K562 (cell line): ENCODE measurements around the gene CT55. TPM values are rescaled to one million over a fixed set of nuclear protein-coding genes. Genes with fewer than 3 reads are reported as not detected.

Experiments used
- ARID2 ChIP-seq: fragments of 450-650 bp; IDR thresholded peaks from 2 replicates; pipeline ENCODE4 v1.6.1; 2017; ENCODE audit warnings: antibody characterized with exemption, mild to moderate bottlenecking
- ARID3A ChIP-seq: IDR thresholded peaks from 2 replicates; pipeline ENCODE4 v1.6.1; 2012; ENCODE audit warnings: low read depth, low read length, improper control_type of control experiment, borderline replicate concordance
- CEBPB ChIP-seq: fragments of 450-650 bp; IDR thresholded peaks from 2 replicates; pipeline ENCODE4 v1.6.1; 2016; ENCODE audit warnings: missing genetic modification characterization, missing compliant biosample characterization
- CGGBP1 ChIP-seq: fragments of 250-450 bp; sonication (Bioruptor Pico); IDR thresholded peaks from 2 replicates; pipeline ENCODE4 v1.9.0; 2021; ENCODE audit warnings: mild to moderate bottlenecking
- CHAMP1 ChIP-seq: fragments of 450-650 bp; IDR thresholded peaks from 2 replicates; pipeline ENCODE4 v1.6.1; 2016; ENCODE audit warnings: mild to moderate bottlenecking
- DLX4 ChIP-seq: fragments of 250-450 bp; sonication (Bioruptor Pico); IDR thresholded peaks from 2 replicates; pipeline ENCODE4 v1.6.1; 2021; ENCODE audit warnings: mild to moderate bottlenecking
- GABPB1 ChIP-seq: sonication (generic); formaldehyde crosslinking; IDR thresholded peaks from 2 replicates; pipeline ENCODE4 v1.8.0; 2022; ENCODE audit warnings: mild to moderate bottlenecking, missing genetic modification reagents
- GATA2 ChIP-seq: sonication (generic); formaldehyde crosslinking; IDR thresholded peaks from 2 replicates; pipeline ENCODE4 v1.4.0; 2020; ENCODE audit warnings: mild to moderate bottlenecking, missing genetic modification reagents
- GATAD2A ChIP-seq: fragments of 450-650 bp; IDR thresholded peaks from 2 replicates; pipeline ENCODE4 v1.6.1; 2017
- HLTF ChIP-seq: fragments of 450-650 bp; IDR thresholded peaks from 2 replicates; pipeline ENCODE4 v1.6.1; 2016
- HMG20B ChIP-seq: fragments of 250-450 bp; sonication (Bioruptor Pico); IDR thresholded peaks from 2 replicates; pipeline ENCODE4 v1.5.0; 2021; ENCODE audit warnings: mild to moderate bottlenecking
- JUN ChIP-seq, 2 experiments: sonication (generic) in 1 of 2; formaldehyde crosslinking in 1 of 2; IDR thresholded peaks; 2 replicates each; pipeline versions ENCODE4 v1.6.1 to v1.8.0; 2012 to 2022; ENCODE audit warnings: borderline replicate concordance in 2 of 2, mild to moderate bottlenecking in 2 of 2, improper control_type of control experiment in 1 of 2, low read depth in 1 of 2, low read length in 1 of 2, missing genetic modification reagents in 1 of 2
- NFE2 ChIP-seq: IDR thresholded peaks from 2 replicates; pipeline ENCODE4 v1.6.1; 2014; ENCODE audit warnings: antibody characterized with exemption, low read depth
- NRF1 ChIP-seq, 2 experiments: fragments of 450-650 bp; IDR thresholded peaks in 1 of 2; conservative IDR thresholded peaks in 1 of 2; 2 replicates each; pipeline ENCODE4 v1.6.1; 2014; ENCODE audit warnings: mild to moderate bottlenecking in 2 of 2
- SAP30 ChIP-seq: fragments of 200-600 bp; sonication (generic); IDR thresholded peaks from 2 replicates; pipeline ENCODE4 v1.6.1; 2012; ENCODE audit warnings: borderline replicate concordance, low read depth, mild to moderate bottlenecking, moderate library complexity, low read length, control low read depth, inconsistent platforms; ENCODE audit not compliant: insufficient read depth, poor library complexity, severe bottlenecking
- STAT6 ChIP-seq: sonication (generic); formaldehyde crosslinking; IDR thresholded peaks from 2 replicates; pipeline ENCODE4 v1.8.1; 2023; ENCODE audit warnings: mild to moderate bottlenecking, missing genetic modification reagents
- TGIF2 ChIP-seq: sonication (generic); formaldehyde crosslinking; IDR thresholded peaks from 2 replicates; pipeline ENCODE4 v1.8.1; 2022; ENCODE audit warnings: mild to moderate bottlenecking, missing genetic modification reagents, moderate library complexity
- XRCC3 ChIP-seq: fragments of 450-650 bp; IDR thresholded peaks from 2 replicates; pipeline ENCODE4 v1.6.1; 2017; ENCODE audit warnings: mild to moderate bottlenecking, moderate library complexity
- ZNF133 ChIP-seq: fragments of 250-450 bp; sonication (Bioruptor Pico); IDR thresholded peaks from 2 replicates; pipeline ENCODE4 v1.4.0; 2020; ENCODE audit warnings: mild to moderate bottlenecking
- ZNF134 ChIP-seq: fragments of 250-450 bp; sonication (Bioruptor Pico); conservative IDR thresholded peaks from 2 replicates; pipeline ENCODE4 v1.4.0; 2020
- ZNF224 ChIP-seq: sonication (generic); formaldehyde crosslinking; IDR thresholded peaks from 2 replicates; pipeline ENCODE4 v1.8.0; 2022; ENCODE audit warnings: mild to moderate bottlenecking, missing genetic modification reagents
- polyA plus RNA-seq, 8 experiments: library from polyadenylated mRNA; depleted of rRNA in 4 of 8; stranded (reverse) in 5 of 8; unstranded in 3 of 8; fragments of >200 nt; fragmentation: Nextera tagmentation in 2 of 8; fragmentation: Illumina TruSeq in 1 of 8; extraction: Ambion mirVana in 2 of 8; extraction: Trizol in 1 of 8; gene quantifications; 2 replicates each; pipeline versions ENCODE4 v1.2.1 to v1.2.3, GENCODE V29; 2011 to 2014; ENCODE audit warnings: inconsistent platforms in 1 of 8, missing spikeins in 1 of 8
- total RNA-seq, 7 experiments: library from RNA; depleted of rRNA in 6 of 7; stranded (reverse); fragments of >200 nt in 6 of 7; fragmentation: Illumina TruSeq in 2 of 7; extraction: Trizol in 2 of 7; gene quantifications; 2 replicates each; pipeline versions ENCODE4 v1.2.1 to v1.2.3, GENCODE V29; 2011 to 2021; ENCODE audit warnings: low replicate concordance in 1 of 7

The CT55 gene
- total and polyA plus RNA-seq, 9 of the 15 experiments (the other 6 are each of a cell fraction or from before 2014, with no cell fraction given) = 48.5 to 98.9 (median 73.2) TPM

- TF ChIP-seq ARID3A (no peak), GATAD2A (no peak), HLTF (no peak), CHAMP1 (no peak), JUN (IDR thresholded peaks at IDR 0.05; ENCODE audit: borderline replicate concordance, low read depth, low read length) (no peak; the same call in 1 of the 2 replicates), JUN (CRISPR knock-in tag; IDR thresholded peaks at IDR 0.05; ENCODE audit: borderline replicate concordance) (no peak), GABPB1 (CRISPR knock-in tag) (no peak), CEBPB (tag) (no peak), NFE2 (no peak), ZNF133 (no peak), XRCC3 (no peak), ZNF134 (CRISPR knock-in tag) (no peak), HMG20B (no peak), DLX4 (no peak), GATA2 (CRISPR knock-in tag) (no peak), SAP30 (no peak), STAT6 (CRISPR knock-in tag) (no peak), ARID2 (no peak), ZNF224 (no peak), CGGBP1 (no peak), NRF1 (conservative IDR thresholded peaks at IDR 0.05 in 1 of 2, IDR thresholded peaks at IDR 0.05 in 1 of 2) (peak; percentile 96 to 97), TGIF2 (CRISPR knock-in tag) (no peak)
Observed at GRCh38 chrX:135170877-135171519, at the start of gene CT55 (continued).
